DOHH2 (cell line): ENCODE results near the gene ACYP2.

Source experiments
- CTCF ChIP-seq: fragments of 200-600 bp; sonication (generic); IDR thresholded peaks from one replicate; pipeline ENCODE4 v1.5.1; 2014; ENCODE audit warnings: antibody characterized with exemption, mild to moderate bottlenecking, low read depth, low read length; ENCODE audit not compliant: poor library complexity, severe bottlenecking
- EZH2phosphoT487 ChIP-seq: fragments of 200-600 bp; sonication (generic); IDR thresholded peaks from 2 replicates; pipeline ENCODE4 v1.6.1; 2017; ENCODE audit warnings: borderline replicate concordance, mild to moderate bottlenecking, antibody characterized with exemption, low read length, moderate library complexity, mixed read lengths

- TF ChIP-seq EZH2phosphoT487, result no peak
- TF ChIP-seq CTCF, result no peak
Observed at GRCh38 chr2:54226260-54226659, 110.8 kb downstream of the ACYP2 start.
